ENCODE data around the gene GOLGA1. TPM values are rescaled to one million over a fixed set of nuclear protein-coding genes. Genes with fewer than 3 reads are reported as not detected.

The GOLGA1 gene
- total and polyA plus RNA-seq, 2 of the 13 experiments (the other 11 are each of a cell fraction or from before 2014, with no cell fraction given), result 12.7 to 15.9 TPM

DNA sequence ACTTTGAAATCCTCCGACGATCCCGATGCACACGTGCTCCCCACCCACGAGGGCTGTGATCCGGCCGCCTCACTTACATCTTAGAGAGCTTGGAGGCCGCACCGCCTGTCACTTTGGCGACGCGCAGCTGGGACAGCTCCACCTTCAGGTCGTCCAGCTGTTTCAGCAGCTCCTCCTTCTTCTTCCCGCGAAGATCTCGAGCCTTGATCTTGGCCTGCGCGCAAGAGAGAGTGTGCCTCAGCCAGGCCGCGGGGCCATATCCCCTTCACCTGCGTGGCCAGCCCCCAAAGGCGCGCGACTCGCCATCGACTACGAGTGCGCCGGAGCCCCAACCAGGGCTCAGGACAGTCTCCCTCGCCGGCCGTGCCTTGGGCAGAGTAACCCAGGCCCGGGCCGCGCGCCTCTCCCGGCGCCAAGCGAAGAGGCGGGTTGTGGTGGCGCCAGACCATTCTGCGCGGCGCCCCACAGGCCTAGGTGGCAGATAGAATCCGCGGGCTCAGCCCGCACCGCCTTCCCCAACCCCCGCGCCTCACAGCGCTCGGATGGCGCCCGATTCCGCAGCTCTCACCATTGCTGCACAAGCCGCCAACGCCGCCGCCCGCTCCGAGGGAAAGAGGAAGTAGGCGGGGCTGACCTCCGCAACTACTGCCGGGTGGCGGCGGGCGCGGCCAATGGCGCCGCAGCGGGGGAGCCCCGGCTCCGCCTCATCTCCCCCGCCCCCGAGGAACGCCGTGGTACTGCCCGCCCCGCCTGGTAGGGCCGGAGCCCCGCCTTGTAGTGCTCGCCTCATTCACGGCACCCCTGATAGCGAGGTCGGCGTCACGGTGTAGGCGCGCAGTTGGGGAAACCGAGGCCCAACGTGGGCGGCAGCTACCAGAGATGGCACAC lies 79.3 kb downstream of the GOLGA1 start, which contains the start of the genes ARPC5L and RPL35 (continued):
- TF ChIP-seq ZNF746 (CRISPR knock-in tag; IDR thresholded peaks at IDR 0.05), result 0 out of 2 replicates have a peak, but pooled peaks have one; percentile 68
- peak; percentile 49; the same call in 1 of the 2 replicates for TF ChIP-seq ZNF124 (CRISPR knock-in tag; IDR thresholded peaks at IDR 0.05)
- no peak for TF ChIP-seq ZEB1 (IDR thresholded peaks at IDR 0.05; ENCODE audit: insufficient replicate concordance, low read depth)
- peak; percentile 70 for TF ChIP-seq ZMAT3 (CRISPR knock-in tag; conservative IDR thresholded peaks at IDR 0.05)
- TF ChIP-seq, protein P1, sequence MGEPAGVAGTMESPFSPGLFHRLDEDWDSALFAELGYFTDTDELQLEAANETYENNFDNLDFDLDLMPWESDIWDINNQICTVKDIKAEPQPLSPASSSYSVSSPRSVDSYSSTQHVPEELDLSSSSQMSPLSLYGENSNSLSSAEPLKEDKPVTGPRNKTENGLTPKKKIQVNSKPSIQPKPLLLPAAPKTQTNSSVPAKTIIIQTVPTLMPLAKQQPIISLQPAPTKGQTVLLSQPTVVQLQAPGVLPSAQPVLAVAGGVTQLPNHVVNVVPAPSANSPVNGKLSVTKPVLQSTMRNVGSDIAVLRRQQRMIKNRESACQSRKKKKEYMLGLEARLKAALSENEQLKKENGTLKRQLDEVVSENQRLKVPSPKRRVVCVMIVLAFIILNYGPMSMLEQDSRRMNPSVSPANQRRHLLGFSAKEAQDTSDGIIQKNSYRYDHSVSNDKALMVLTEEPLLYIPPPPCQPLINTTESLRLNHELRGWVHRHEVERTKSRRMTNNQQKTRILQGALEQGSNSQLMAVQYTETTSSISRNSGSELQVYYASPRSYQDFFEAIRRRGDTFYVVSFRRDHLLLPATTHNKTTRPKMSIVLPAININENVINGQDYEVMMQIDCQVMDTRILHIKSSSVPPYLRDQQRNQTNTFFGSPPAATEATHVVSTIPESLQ (CRISPR knock-in tag; conservative IDR thresholded peaks at IDR 0.05), result peak; percentile 75
- TF ChIP-seq ZBTB38 (CRISPR knock-in tag; IDR thresholded peaks at IDR 0.05), result peak; percentile 32
- 0 out of 2 replicates have a peak, but pooled peaks have one; percentile 25 for TF ChIP-seq MTF2 (CRISPR knock-in tag; IDR thresholded peaks at IDR 0.05; ENCODE audit: borderline replicate concordance)
- peak; percentile 97 for TF ChIP-seq ZNF605 (CRISPR knock-in tag; IDR thresholded peaks at IDR 0.05)
- TF ChIP-seq XRCC5 (optimal IDR thresholded peaks at IDR 0.05; ENCODE audit: low read length), result peak; percentile 55
- no peak for TF ChIP-seq ZNF775 (CRISPR knock-in tag; IDR thresholded peaks at IDR 0.05; ENCODE audit: borderline replicate concordance)
- TF ChIP-seq SNRNP70 (IDR thresholded peaks at IDR 0.05; ENCODE audit: low read depth, low read length), result no peak
- TF ChIP-seq, protein P2, sequence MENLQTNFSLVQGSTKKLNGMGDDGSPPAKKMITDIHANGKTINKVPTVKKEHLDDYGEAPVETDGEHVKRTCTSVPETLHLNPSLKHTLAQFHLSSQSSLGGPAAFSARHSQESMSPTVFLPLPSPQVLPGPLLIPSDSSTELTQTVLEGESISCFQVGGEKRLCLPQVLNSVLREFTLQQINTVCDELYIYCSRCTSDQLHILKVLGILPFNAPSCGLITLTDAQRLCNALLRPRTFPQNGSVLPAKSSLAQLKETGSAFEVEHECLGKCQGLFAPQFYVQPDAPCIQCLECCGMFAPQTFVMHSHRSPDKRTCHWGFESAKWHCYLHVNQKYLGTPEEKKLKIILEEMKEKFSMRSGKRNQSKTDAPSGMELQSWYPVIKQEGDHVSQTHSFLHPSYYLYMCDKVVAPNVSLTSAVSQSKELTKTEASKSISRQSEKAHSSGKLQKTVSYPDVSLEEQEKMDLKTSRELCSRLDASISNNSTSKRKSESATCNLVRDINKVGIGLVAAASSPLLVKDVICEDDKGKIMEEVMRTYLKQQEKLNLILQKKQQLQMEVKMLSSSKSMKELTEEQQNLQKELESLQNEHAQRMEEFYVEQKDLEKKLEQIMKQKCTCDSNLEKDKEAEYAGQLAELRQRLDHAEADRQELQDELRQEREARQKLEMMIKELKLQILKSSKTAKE (CRISPR knock-in tag; IDR thresholded peaks at IDR 0.05; ENCODE audit: borderline replicate concordance), result no peak
- peak; percentile 65; the same call in 1 of the 2 replicates for TF ChIP-seq KDM4B (CRISPR knock-in tag; IDR thresholded peaks at IDR 0.05)
- TF ChIP-seq RFXAP (CRISPR knock-in tag; IDR thresholded peaks at IDR 0.05; ENCODE audit: borderline replicate concordance), result peak; percentile 8; the same call in 1 of the 2 replicates
- peak; percentile 98 for TF ChIP-seq SP4 (CRISPR knock-in tag; IDR thresholded peaks at IDR 0.05)
- no peak; the same call in 1 of the 2 replicates for TF ChIP-seq TOE1 (CRISPR knock-in tag; IDR thresholded peaks at IDR 0.05)
- TF ChIP-seq ZNF7 (CRISPR knock-in tag; IDR thresholded peaks at IDR 0.05), result no peak
- TF ChIP-seq LCORL (IDR thresholded peaks at IDR 0.05), result no peak
- no peak; the same call in 1 of the 2 replicates for TF ChIP-seq LCORL (CRISPR knock-in tag; IDR thresholded peaks at IDR 0.05)
- TF ChIP-seq, protein P3, sequence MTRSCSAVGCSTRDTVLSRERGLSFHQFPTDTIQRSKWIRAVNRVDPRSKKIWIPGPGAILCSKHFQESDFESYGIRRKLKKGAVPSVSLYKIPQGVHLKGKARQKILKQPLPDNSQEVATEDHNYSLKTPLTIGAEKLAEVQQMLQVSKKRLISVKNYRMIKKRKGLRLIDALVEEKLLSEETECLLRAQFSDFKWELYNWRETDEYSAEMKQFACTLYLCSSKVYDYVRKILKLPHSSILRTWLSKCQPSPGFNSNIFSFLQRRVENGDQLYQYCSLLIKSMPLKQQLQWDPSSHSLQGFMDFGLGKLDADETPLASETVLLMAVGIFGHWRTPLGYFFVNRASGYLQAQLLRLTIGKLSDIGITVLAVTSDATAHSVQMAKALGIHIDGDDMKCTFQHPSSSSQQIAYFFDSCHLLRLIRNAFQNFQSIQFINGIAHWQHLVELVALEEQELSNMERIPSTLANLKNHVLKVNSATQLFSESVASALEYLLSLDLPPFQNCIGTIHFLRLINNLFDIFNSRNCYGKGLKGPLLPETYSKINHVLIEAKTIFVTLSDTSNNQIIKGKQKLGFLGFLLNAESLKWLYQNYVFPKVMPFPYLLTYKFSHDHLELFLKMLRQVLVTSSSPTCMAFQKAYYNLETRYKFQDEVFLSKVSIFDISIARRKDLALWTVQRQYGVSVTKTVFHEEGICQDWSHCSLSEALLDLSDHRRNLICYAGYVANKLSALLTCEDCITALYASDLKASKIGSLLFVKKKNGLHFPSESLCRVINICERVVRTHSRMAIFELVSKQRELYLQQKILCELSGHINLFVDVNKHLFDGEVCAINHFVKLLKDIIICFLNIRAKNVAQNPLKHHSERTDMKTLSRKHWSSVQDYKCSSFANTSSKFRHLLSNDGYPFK (CRISPR knock-in tag; IDR thresholded peaks at IDR 0.05; ENCODE audit: borderline replicate concordance), result peak; percentile 88
- TF ChIP-seq KLF16 (CRISPR knock-in tag; IDR thresholded peaks at IDR 0.05), result peak in 1 of 2 experiments; percentile 78; a peak in 2 of 4 replicates
- TF ChIP-seq PTBP1 (IDR thresholded peaks at IDR 0.05; ENCODE audit: low read depth, low read length, poor library complexity, severe bottlenecking), result no peak
- TF ChIP-seq KMT2A (CRISPR knock-in tag; IDR thresholded peaks at IDR 0.05), result peak; percentile 61; the same call in 1 of the 2 replicates

Measured in HepG2 (cell line).